Ovary (tissue), 9 donors: ENCODE data around the gene PLK1. TPM values are rescaled to one million over a fixed set of nuclear protein-coding genes. Genes with fewer than 3 reads are reported as not detected.

Experiments used
- DNase-seq, 5 donors: peaks; one replicate each; pipeline ENCODE4 v3.0.0-alpha.2; 2019 to 2020
- H3K27ac ChIP-seq, 2 donors: fragments of 200-600 bp; one replicate each; pipeline versions ENCODE4 v1.5.1 to v1.8.0; 2019 to 2022
- H3K27me3 ChIP-seq: fragments of 200-600 bp; one replicate; pipeline ENCODE4 v1.8.0; 2022
- H3K36me3 ChIP-seq: fragments of 200-600 bp; sonication (generic); one replicate; pipeline ENCODE4 v1.5.1; 2019
- H3K4me1 ChIP-seq: one replicate; pipeline ENCODE4 v1.8.1; 2013; ENCODE audit warnings: mild to moderate bottlenecking, moderate library complexity; ENCODE audit not compliant: insufficient read depth
- H3K4me3 ChIP-seq: fragments of 200-600 bp; sonication (generic); one replicate; pipeline ENCODE4 v1.5.1; 2017
- H3K9me3 ChIP-seq, 2 donors: fragments of 200-600 bp in 1 of 2; sonication (generic) in 1 of 2; one replicate each; pipeline versions ENCODE4 v1.5.1 to v1.8.1; 2013 to 2019; ENCODE audit warnings: mild to moderate bottlenecking in 1 of 2, moderate library complexity in 1 of 2
- CTCF ChIP-seq, 3 donors: fragments of 450-650 bp in 2 of 3; fragments of 200-600 bp in 1 of 3; IDR thresholded peaks; one replicate each; pipeline versions ENCODE4 v1.5.1 to v1.8.0; 2016 to 2022; ENCODE audit warnings: antibody characterized with exemption in 3 of 3, mild to moderate bottlenecking in 1 of 3
- EP300 ChIP-seq: sonication (generic); formaldehyde crosslinking; IDR thresholded peaks from one replicate; pipeline ENCODE4 v1.6.1; 2017; ENCODE audit warnings: antibody characterized with exemption
- POLR2A ChIP-seq: fragments of 450-650 bp; IDR thresholded peaks from one replicate; pipeline ENCODE4 v1.6.1; 2017; ENCODE audit warnings: antibody characterized with exemption, mild to moderate bottlenecking, moderate library complexity
- WGBS, 3 donors: extraction: QIAGEN DNeasy Blood & Tissue Kit in 1 of 3; methylation state at CpG; one replicate each; pipeline versions ENCODE4 v1.1.5 to v1.1.7; 2013 to 2017; 5-methylcytosine and 5-hydroxymethylcytosine counted together
- intact Hi-C, 4 donors: fragments of 100-400 bp; cut with DNase I; formaldehyde crosslinking; loops; one replicate each; pipeline versions ENCODE4 v1.11.0 to v1.15.1; 2022 to 2023
- polyA plus RNA-seq, 2 donors: library from polyadenylated mRNA; stranded (reverse); fragments of 200-250 nt in 1 of 2; fragments of 350-450 nt in 1 of 2; fragmentation: Illumina TruSeq in 1 of 2; extraction: RNeasy Lipid Tissue Mini Kit (QIAGEN cat#74804) in 1 of 2; gene quantifications; one replicate each; pipeline ENCODE4 v1.2.3, GENCODE V29; 2013 to 2014
- total RNA-seq, 7 donors: library from RNA; depleted of rRNA in 2 of 7; stranded (reverse); fragments of >200 nt in 2 of 7; fragmentation: NEBNext Ultra II Directional in 3 of 7; extraction: Animal tissue kit (Norgen Biotek cat#: 25700) in 3 of 7; gene quantifications; one replicate each; pipeline versions ENCODE4 v1.1.0 to v1.2.4, GENCODE V29; 2016 to 2023
- donor health status: DM: no; HTN: no; CAD: no; lungs with moderate emphysema.
- donor health status: DM: no; HTN: no; CAD: no.
- donor health status: Bipolar disorder and iron deficiency.
- donor health status: DM: yes; HTN: yes; CAD: no.
- donor health status: DM: no; HTN: no; CAD: no.
- donor health status: DM: yes; HTN: yes; CAD: no.

PLK1 gene
- total and polyA plus RNA-seq, 9 donors: 1.1 to 4.7 (median 1.9) TPM

DNA sequence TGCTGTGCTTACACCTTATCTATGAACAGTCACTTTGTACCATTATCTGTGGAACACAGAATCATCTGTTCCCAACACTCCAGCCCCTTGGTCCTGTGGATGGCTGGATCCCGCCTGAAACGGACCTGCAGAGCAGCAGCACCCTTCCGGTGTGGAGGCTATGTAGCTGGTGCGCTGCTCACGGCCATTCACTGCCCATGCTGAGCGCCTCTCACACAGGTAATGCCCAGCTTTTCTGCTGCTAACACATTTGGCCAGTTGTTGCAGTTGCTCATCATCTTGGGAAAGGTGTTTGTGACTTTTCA, 11.4 kb upstream of the PLK1 start:
- intact Hi-C loops: no loop called here
- WGBS, 3 donors: 92 to 96% (median 93%) methylated on average over 6 of the region's 6 CpGs
- Histone ChIP-seq H3K9me3 (no peaks in the 10 kb centered on the region), H3K36me3 (no peaks in the 10 kb centered on the region), H3K4me3 (no peak overlapping the region), H3K4me1 (no peaks in the 10 kb centered on the region), H3K27me3 (no peaks in the 10 kb centered on the region), H3K27ac (no peak overlapping the region)
- TF ChIP-seq CTCF (IDR thresholded peaks at IDR 0.05): no peak
- no peak for TF ChIP-seq EP300
- no peak for TF ChIP-seq POLR2A
- no peak for DNase-seq

DNA sequence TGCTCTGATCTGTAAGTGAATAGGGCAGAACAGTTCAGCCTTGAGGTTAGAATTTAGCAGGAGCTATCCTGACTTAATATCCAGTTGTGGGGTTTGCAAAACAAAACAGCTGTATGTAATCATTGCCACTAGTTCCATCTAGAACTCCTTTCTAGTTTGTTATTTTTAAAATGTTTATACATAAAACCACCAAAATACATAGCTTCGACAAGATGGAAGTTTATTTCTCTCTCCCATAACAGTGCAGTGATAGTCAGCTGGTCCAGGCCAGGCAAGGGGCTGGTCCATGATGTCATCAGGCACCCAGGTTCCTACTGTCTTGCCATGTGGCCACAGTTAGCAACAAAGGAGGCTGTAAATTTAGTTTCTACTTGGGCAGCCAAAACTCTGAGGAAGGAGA, 10.5 kb upstream of the PLK1 start:
- intact Hi-C loops: no loop called here
- no peak for DNase-seq
- H3K9me3 ChIP-seq: no peaks in the 10 kb centered on the region
- H3K27ac ChIP-seq: no peak overlapping the region
- H3K36me3 ChIP-seq: no peaks in the 10 kb centered on the region
- no peaks in the 10 kb centered on the region for H3K4me1 ChIP-seq
- TF ChIP-seq CTCF (IDR thresholded peaks at IDR 0.05) (no peak), POLR2A (no peak), EP300 (no peak)
- no peak overlapping the region for H3K4me3 ChIP-seq
- H3K27me3 ChIP-seq: no peaks in the 10 kb centered on the region
- WGBS, 3 donors: 8 to 35% (median 18%) methylated on average over 1 of the region's 1 CpG

GRCh38 chr16:23668873-23669272, 9.8 kb upstream of the PLK1 start:
- TF ChIP-seq POLR2A (no peak), CTCF (IDR thresholded peaks at IDR 0.05) (no peak), EP300 (no peak)
- WGBS, 3 donors: 91 to 97% (median 95%) methylated on average over 4 of the region's 4 CpGs
- Histone ChIP-seq H3K27ac (no peak overlapping the region), H3K27me3 (no peaks in the 10 kb centered on the region), H3K36me3 (no peaks in the 10 kb centered on the region), H3K4me3 (no peak overlapping the region), H3K9me3 (no peaks in the 10 kb centered on the region), H3K4me1 (no peaks in the 10 kb centered on the region)
- no peak for DNase-seq
- intact Hi-C loops: no loop called here

DNA sequence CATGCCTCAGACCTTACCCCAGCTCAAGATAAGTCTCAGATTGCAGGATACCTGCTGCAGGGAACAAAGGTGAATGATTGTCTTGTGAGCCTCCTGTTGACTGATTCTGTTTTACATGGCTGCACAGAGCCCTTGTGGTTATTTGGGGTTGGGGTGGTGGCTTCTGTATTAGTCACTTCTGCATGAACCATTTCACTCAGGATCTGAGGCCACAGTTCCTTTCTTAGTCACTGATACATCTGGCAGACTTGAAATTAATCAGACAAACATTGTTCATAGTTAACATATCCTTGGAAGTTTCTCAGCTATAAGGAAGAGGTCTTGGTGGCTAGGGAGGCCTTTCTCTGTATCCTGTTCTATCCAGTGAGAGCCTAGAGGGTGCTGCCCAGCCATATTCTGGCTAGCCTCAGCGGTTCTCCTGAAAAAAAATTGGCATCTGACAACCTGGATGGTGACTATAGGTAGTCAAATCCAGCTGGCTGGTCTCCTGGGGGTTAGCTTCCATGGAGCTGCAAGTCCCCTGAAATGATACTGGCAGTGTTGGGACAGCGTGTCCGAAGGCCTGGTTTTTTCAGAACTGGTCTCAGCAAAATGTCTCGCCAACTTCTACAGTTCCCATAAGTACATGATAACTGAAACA, 8.4 kb upstream of the PLK1 start:
- no peak for DNase-seq

More for the DNA sequence above, 8.4 kb upstream of the PLK1 start:
- TF ChIP-seq EP300: no peak
- TF ChIP-seq CTCF (IDR thresholded peaks at IDR 0.05): no peak
- TF ChIP-seq POLR2A: no peak
- intact Hi-C loops: no loop called here
- H3K9me3 ChIP-seq: no peaks in the 10 kb centered on the region
- H3K4me1 ChIP-seq: no peaks in the 10 kb centered on the region
- no peak overlapping the region for H3K27ac ChIP-seq
- H3K36me3 ChIP-seq: no peaks in the 10 kb centered on the region
- H3K4me3 ChIP-seq: no peak overlapping the region
- no peaks in the 10 kb centered on the region for H3K27me3 ChIP-seq
- 92 to 95% (median 94%) methylated on average over 4 of the region's 4 CpGs for WGBS, 3 donors
